IMR-90 (cell line): ENCODE data around the gene PITX3. TPM values are rescaled to one million over a fixed set of nuclear protein-coding genes. Genes with fewer than 3 reads are reported as not detected.

Source experiments
- ATAC-seq: fragments of 200-7000 bp; cut with Tn5 transposase; 2 replicates; pipeline ENCODE4 v1.9.1; 2020; ENCODE audit warnings: low read depth, mild to moderate bottlenecking, moderate library complexity
- BruUV-seq: library from RNA; stranded (reverse); fragments of 400-500 nt; replicated peaks from 2 replicates; lab custom pipeline; 2021; lab: Mats Ljungman, UMichigan
- CTCF ChIA-PET: fragments of 300-600 bp; formaldehyde crosslinking; extraction: SDS; loops from one replicate; lab custom pipeline; 2021; ENCODE audit warnings: antibody characterized with exemption; lab: Yijun Ruan, JAX
- POLR2A ChIA-PET: fragments of 300-600 bp; sonication (Branson Sonifier 250); formaldehyde crosslinking; loops from one replicate; lab custom pipeline; 2022; ENCODE audit warnings: antibody characterized with exemption; ENCODE audit not compliant: unreplicated experiment; lab: Charles Lee
- DNase-seq: peaks from one replicate; pipeline ENCODE4 v3.0.0; 2013
- H2AFZ ChIP-seq: replicated peaks from 2 replicates; pipeline ENCODE3; 2013; ENCODE audit warnings: low read length, mild to moderate bottlenecking; ENCODE audit not compliant: poor library complexity
- H2AK5ac ChIP-seq: 2 replicates; pipeline ENCODE4 v1.6.1; 2013; ENCODE audit warnings: low read depth, low read length, inconsistent platforms
- H2AK9ac ChIP-seq: replicated peaks from 2 replicates; pipeline ENCODE3; 2013; ENCODE audit warnings: mild to moderate bottlenecking, low read depth, low read length, moderate library complexity; ENCODE audit not compliant: poor library complexity
- H2BK120ac ChIP-seq: 2 replicates; pipeline ENCODE4 v1.6.1; 2013; ENCODE audit warnings: low read depth, low read length, inconsistent platforms
- H2BK15ac ChIP-seq: 3 replicates; pipeline ENCODE4 v1.6.1; 2013; ENCODE audit warnings: low read depth, low read length, inconsistent platforms
- H2BK20ac ChIP-seq: 2 replicates; pipeline ENCODE4 v1.6.1; 2013; ENCODE audit warnings: low read depth, mild to moderate bottlenecking, inconsistent platforms, low read length, moderate library complexity
- H2BK5ac ChIP-seq: 2 replicates; pipeline ENCODE4 v1.6.1; 2013; ENCODE audit warnings: mild to moderate bottlenecking, low read depth, low read length, inconsistent platforms; ENCODE audit not compliant: poor library complexity, severe bottlenecking
- H3K14ac ChIP-seq: replicated peaks from 2 replicates; pipeline ENCODE4 v1.6.1; 2013; ENCODE audit warnings: low read depth, low read length, inconsistent platforms
- H3K18ac ChIP-seq: 2 replicates; pipeline ENCODE4 v1.6.1; 2013; ENCODE audit warnings: low read depth, low read length, control low read depth
- H3K23ac ChIP-seq: 2 replicates; pipeline ENCODE4 v1.6.1; 2013; ENCODE audit warnings: low read depth, low read length, inconsistent platforms
- H3K27ac ChIP-seq: 2 replicates; pipeline ENCODE4 v1.5.1; 2013; ENCODE audit warnings: mild to moderate bottlenecking, control low read depth, low read length; ENCODE audit not compliant: insufficient read depth
- H3K27me3 ChIP-seq: 2 replicates; pipeline ENCODE4 v1.6.1; 2013; ENCODE audit warnings: low read length; ENCODE audit not compliant: control insufficient read depth, insufficient read depth
- H3K36me3 ChIP-seq: 2 replicates; pipeline ENCODE4 v1.6.1; 2013; ENCODE audit warnings: low read length, mixed read lengths; ENCODE audit not compliant: control insufficient read depth, insufficient read depth
- H3K4ac ChIP-seq: 2 replicates; pipeline ENCODE4 v1.6.1; 2013; ENCODE audit warnings: low read depth, low read length, inconsistent platforms
- H3K4me1 ChIP-seq: 2 replicates; pipeline ENCODE4 v1.6.1; 2013; ENCODE audit warnings: low read length, mixed read lengths; ENCODE audit not compliant: control insufficient read depth, insufficient read depth
- H3K4me2 ChIP-seq: 2 replicates; pipeline ENCODE4 v1.6.1; 2013; ENCODE audit warnings: low read depth, mild to moderate bottlenecking, control low read depth, low read length, moderate library complexity
- H3K4me3 ChIP-seq: 2 replicates; pipeline ENCODE4 v1.5.1; 2013; ENCODE audit warnings: low read depth, mild to moderate bottlenecking, control low read depth, low read length, moderate library complexity; ENCODE audit not compliant: insufficient read depth
- H3K56ac ChIP-seq: 2 replicates; pipeline ENCODE4 v1.6.1; 2013; ENCODE audit warnings: low read length, inconsistent platforms; ENCODE audit not compliant: insufficient read depth; ENCODE audit errors: extremely low read depth
- H3K79me1 ChIP-seq, 2 experiments: 2 replicates each; pipeline ENCODE4 v1.6.1; 2013; ENCODE audit warnings: low read length in 2 of 2, inconsistent platforms in 1 of 2, low read depth in 1 of 2
- H3K9ac ChIP-seq: 2 replicates; pipeline ENCODE4 v1.6.1; 2013; ENCODE audit warnings: low read depth, low read length, control low read depth
- H3K9me1 ChIP-seq: 2 replicates; pipeline ENCODE4 v1.6.1; 2013; ENCODE audit warnings: low read length, inconsistent platforms; ENCODE audit not compliant: insufficient read depth
- H3K9me3 ChIP-seq: 2 replicates; pipeline ENCODE4 v1.6.1; 2013; ENCODE audit warnings: low read length; ENCODE audit not compliant: control insufficient read depth, insufficient read depth
- H4K20me1 ChIP-seq: 2 replicates; pipeline ENCODE4 v1.6.1; 2013; ENCODE audit warnings: low read length, inconsistent platforms; ENCODE audit not compliant: insufficient read depth
- H4K5ac ChIP-seq: 2 replicates; pipeline ENCODE4 v1.6.1; 2013; ENCODE audit warnings: mild to moderate bottlenecking, low read depth, low read length, control low read depth
- H4K8ac ChIP-seq, 2 experiments: 2 replicates each; pipeline ENCODE4 v1.6.1; 2013; ENCODE audit warnings: low read depth in 2 of 2, low read length in 2 of 2, control low read depth in 1 of 2, inconsistent platforms in 1 of 2
- H4K91ac ChIP-seq: 2 replicates; pipeline ENCODE4 v1.6.1; 2013; ENCODE audit warnings: low read depth, low read length, inconsistent platforms; ENCODE audit not compliant: insufficient read depth
- BHLHE40 ChIP-seq: fragments of 150-350 bp; IDR thresholded peaks from 2 replicates; pipeline ENCODE4 v1.6.1; 2016; ENCODE audit warnings: mild to moderate bottlenecking, low read depth, low read length
- CEBPB ChIP-seq: IDR thresholded peaks from 2 replicates; pipeline ENCODE4 v1.6.1; 2012; ENCODE audit warnings: low read depth, low read length, improper control_type of control experiment
- CHD1 ChIP-seq: IDR thresholded peaks from 2 replicates; pipeline ENCODE4 v1.6.1; 2012; ENCODE audit warnings: low read depth, low read length, improper control_type of control experiment
- FOS ChIP-seq: fragments of 150-350 bp; IDR thresholded peaks from 2 replicates; pipeline ENCODE4 v1.6.1; 2016; ENCODE audit warnings: low read depth, low read length
- MAFK ChIP-seq: IDR thresholded peaks from 2 replicates; pipeline ENCODE4 v1.6.1; 2012; ENCODE audit warnings: low read depth, low read length, improper control_type of control experiment
- MAZ ChIP-seq: IDR thresholded peaks from 2 replicates; pipeline ENCODE4 v1.6.1; 2012; ENCODE audit warnings: low read depth, mild to moderate bottlenecking, low read length, improper control_type of control experiment, moderate library complexity, borderline replicate concordance
- MXI1 ChIP-seq: IDR thresholded peaks from 2 replicates; pipeline ENCODE4 v1.6.1; 2012; ENCODE audit warnings: low read depth, mild to moderate bottlenecking, low read length, moderate library complexity, borderline replicate concordance
- NFE2L2 ChIP-seq: fragments of 150-350 bp; IDR thresholded peaks from 2 replicates; pipeline ENCODE4 v1.6.1; 2016; ENCODE audit warnings: low read depth, mild to moderate bottlenecking, low read length
- POLR2A ChIP-seq: IDR thresholded peaks from 2 replicates; pipeline ENCODE4 v1.6.1; 2012; ENCODE audit warnings: mild to moderate bottlenecking, low read depth, low read length
- RAD21 ChIP-seq: IDR thresholded peaks from 2 replicates; pipeline ENCODE4 v1.6.1; 2012; ENCODE audit warnings: low read length, improper control_type of control experiment
- RCOR1 ChIP-seq: IDR thresholded peaks from 2 replicates; pipeline ENCODE4 v1.6.1; 2012; ENCODE audit warnings: mild to moderate bottlenecking, low read length, improper control_type of control experiment; ENCODE audit not compliant: insufficient replicate concordance
- RFX5 ChIP-seq: IDR thresholded peaks from 2 replicates; pipeline ENCODE4 v1.8.0; 2012; ENCODE audit warnings: low read depth, mild to moderate bottlenecking, low read length, moderate library complexity
- SMC3 ChIP-seq: fragments of 150-350 bp; IDR thresholded peaks from 2 replicates; pipeline ENCODE4 v1.6.1; 2016; ENCODE audit warnings: low read depth, mild to moderate bottlenecking, antibody characterized with exemption, low read length, moderate library complexity
- dilution Hi-C: fragments of 300-500 bp; cut with HindIII; formaldehyde crosslinking; loops from one replicate; pipeline ENCODE4 v1.14.3; 2018; ENCODE audit warnings: low sequenced_read_pairs; ENCODE audit not compliant: unreplicated experiment
- in situ Hi-C: fragments of 300-500 bp; cut with MboI; formaldehyde crosslinking; loops from 3 replicates; pipeline ENCODE4 v1.14.3; 2019; ENCODE audit warnings: low sequenced_read_pairs, inconsistent platforms, mixed read lengths
- intact Hi-C: fragments of 100-400 bp; cut with micrococcal nuclease; formaldehyde crosslinking; loops from 2 replicates; pipeline ENCODE4 v1.10.0; 2022
- polyA plus RNA-seq, 3 experiments: library from polyadenylated mRNA; depleted of rRNA; stranded (reverse); fragments of >200 nt; gene quantifications; 2 replicates each; pipeline ENCODE4 v1.2.3, GENCODE V29; 2012; ENCODE audit warnings: low replicate concordance in 1 of 3
- total RNA-seq: library from RNA; depleted of rRNA; stranded (reverse); fragments of >200 nt; gene quantifications from 2 replicates; pipeline ENCODE4 v1.2.3, GENCODE V29; 2012
- TF ChIP-seq, protein P1 (sequence below): fragments of 150-350 bp; IDR thresholded peaks from 2 replicates; pipeline ENCODE4 v1.6.1; 2017; ENCODE audit warnings: mild to moderate bottlenecking, antibody characterized with exemption, low read length, low read depth
- TF ChIP-seq, protein P2 (sequence below): conservative IDR thresholded peaks from 2 replicates; pipeline ENCODE4 v1.5.1; 2012; ENCODE audit warnings: mild to moderate bottlenecking, low read depth, low read length, improper control_type of control experiment
- TF ChIP-seq, protein P3 (sequence below): fragments of 150-350 bp; IDR thresholded peaks from 2 replicates; pipeline ENCODE4 v1.6.1; 2016; ENCODE audit warnings: low read depth, mild to moderate bottlenecking, low read length, moderate library complexity, borderline replicate concordance

PITX3 gene
- total and polyA plus RNA-seq, 2 of the 4 experiments (the other 2 are of a cell fraction): not detected

DNA sequence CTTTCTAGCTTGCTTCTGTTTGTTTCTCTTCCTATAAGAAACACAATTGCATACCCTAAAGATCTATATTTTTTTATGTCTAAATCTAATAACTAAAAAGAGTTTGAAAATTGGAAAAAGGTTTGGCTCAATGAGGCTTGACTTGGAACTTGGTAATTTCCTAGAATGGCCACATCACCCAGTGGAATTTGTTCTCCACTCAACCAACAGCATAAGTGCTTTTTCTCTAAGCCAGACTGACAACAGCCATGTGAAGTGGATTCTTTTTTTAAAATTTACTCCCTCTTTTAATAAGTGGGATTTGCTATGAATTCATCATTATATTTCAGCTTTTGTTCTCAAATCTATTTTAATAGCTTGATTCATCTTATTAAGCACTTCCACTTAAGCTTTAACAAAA is 37.8 kb upstream of the PITX3 start:
- Histone ChIP-seq H4K5ac (no peak overlapping the region), H3K4me2 (no peak overlapping the region), H3K27ac (no peak overlapping the region), H3K79me1 (peaks cover 47 to 71% of the 10 kb centered on the region in 2 experiments), H2BK5ac (no peak overlapping the region), H2BK120ac (no peak overlapping the region), H3K9me3 (no peaks in the 10 kb centered on the region), H3K27me3 (no peaks in the 10 kb centered on the region), H3K9me1 (peaks cover 13% of the 10 kb centered on the region), H2BK15ac (no peak overlapping the region), H2AK5ac (no peak overlapping the region), H3K4me3 (no peak overlapping the region), H4K91ac (no peak overlapping the region), H2AFZ (no peak overlapping the region), H4K8ac (no peak overlapping the region), H3K23ac (no peak overlapping the region), H3K56ac (no peak overlapping the region), H2AK9ac (no peak overlapping the region), H3K18ac (no peak overlapping the region), H2BK20ac (no peak overlapping the region), H3K14ac (no peak overlapping the region), H3K9ac (no peak overlapping the region), H3K4ac (no peak overlapping the region), H4K20me1 (peaks cover 65% of the 10 kb centered on the region), H3K36me3 (peaks cover 3% of the 10 kb centered on the region; the same call in 1 of the 2 replicates), H3K4me1 (peaks cover 6% of the 10 kb centered on the region)
- no TSS peak for BruUV-seq
- CTCF ChIA-PET: interaction anchor here (0.6 to 0.8 kb wide), 2 partner anchors 9 to 944 kb away, joined by 3 read pairs; no protein-coding TSS in a partner anchor
- DNase-seq: no peak
- no peak for TF ChIP-seq CHD1
- TF ChIP-seq BHLHE40: no peak
- no peak for TF ChIP-seq RAD21
- TF ChIP-seq POLR2A: no peak
- TF ChIP-seq CEBPB: no peak
- TF ChIP-seq, protein P1, sequence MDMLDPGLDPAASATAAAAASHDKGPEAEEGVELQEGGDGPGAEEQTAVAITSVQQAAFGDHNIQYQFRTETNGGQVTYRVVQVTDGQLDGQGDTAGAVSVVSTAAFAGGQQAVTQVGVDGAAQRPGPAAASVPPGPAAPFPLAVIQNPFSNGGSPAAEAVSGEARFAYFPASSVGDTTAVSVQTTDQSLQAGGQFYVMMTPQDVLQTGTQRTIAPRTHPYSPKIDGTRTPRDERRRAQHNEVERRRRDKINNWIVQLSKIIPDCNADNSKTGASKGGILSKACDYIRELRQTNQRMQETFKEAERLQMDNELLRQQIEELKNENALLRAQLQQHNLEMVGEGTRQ: no peak
- no peak for TF ChIP-seq FOS
- TF ChIP-seq NFE2L2: no peak
- TF ChIP-seq, protein P2, sequence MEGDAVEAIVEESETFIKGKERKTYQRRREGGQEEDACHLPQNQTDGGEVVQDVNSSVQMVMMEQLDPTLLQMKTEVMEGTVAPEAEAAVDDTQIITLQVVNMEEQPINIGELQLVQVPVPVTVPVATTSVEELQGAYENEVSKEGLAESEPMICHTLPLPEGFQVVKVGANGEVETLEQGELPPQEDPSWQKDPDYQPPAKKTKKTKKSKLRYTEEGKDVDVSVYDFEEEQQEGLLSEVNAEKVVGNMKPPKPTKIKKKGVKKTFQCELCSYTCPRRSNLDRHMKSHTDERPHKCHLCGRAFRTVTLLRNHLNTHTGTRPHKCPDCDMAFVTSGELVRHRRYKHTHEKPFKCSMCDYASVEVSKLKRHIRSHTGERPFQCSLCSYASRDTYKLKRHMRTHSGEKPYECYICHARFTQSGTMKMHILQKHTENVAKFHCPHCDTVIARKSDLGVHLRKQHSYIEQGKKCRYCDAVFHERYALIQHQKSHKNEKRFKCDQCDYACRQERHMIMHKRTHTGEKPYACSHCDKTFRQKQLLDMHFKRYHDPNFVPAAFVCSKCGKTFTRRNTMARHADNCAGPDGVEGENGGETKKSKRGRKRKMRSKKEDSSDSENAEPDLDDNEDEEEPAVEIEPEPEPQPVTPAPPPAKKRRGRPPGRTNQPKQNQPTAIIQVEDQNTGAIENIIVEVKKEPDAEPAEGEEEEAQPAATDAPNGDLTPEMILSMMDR: no peak
- TF ChIP-seq, protein P3, sequence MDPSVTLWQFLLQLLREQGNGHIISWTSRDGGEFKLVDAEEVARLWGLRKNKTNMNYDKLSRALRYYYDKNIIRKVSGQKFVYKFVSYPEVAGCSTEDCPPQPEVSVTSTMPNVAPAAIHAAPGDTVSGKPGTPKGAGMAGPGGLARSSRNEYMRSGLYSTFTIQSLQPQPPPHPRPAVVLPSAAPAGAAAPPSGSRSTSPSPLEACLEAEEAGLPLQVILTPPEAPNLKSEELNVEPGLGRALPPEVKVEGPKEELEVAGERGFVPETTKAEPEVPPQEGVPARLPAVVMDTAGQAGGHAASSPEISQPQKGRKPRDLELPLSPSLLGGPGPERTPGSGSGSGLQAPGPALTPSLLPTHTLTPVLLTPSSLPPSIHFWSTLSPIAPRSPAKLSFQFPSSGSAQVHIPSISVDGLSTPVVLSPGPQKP: no peak
- no peak for TF ChIP-seq SMC3
- TF ChIP-seq MAFK: no peak
- TF ChIP-seq RFX5: no peak
- no peak for TF ChIP-seq MXI1
- TF ChIP-seq RCOR1: no peak
- no peak for TF ChIP-seq MAZ
- POLR2A ChIA-PET: no interaction called here
- dilution Hi-C loops (no loop called here), intact Hi-C loops (no loop called here), in situ Hi-C loops (no loop called here)
- no peak for ATAC-seq
